ENCODE data around the gene PADI6. TPM values are rescaled to one million over a fixed set of nuclear protein-coding genes. Genes with fewer than 3 reads are reported as not detected.
A peak's percentile ranks its signal among the peaks of the same experiment; 100 is the strongest.

The PADI6 gene
- total RNA-seq, 1 donor from 2014 or later: not detected

DNA sequence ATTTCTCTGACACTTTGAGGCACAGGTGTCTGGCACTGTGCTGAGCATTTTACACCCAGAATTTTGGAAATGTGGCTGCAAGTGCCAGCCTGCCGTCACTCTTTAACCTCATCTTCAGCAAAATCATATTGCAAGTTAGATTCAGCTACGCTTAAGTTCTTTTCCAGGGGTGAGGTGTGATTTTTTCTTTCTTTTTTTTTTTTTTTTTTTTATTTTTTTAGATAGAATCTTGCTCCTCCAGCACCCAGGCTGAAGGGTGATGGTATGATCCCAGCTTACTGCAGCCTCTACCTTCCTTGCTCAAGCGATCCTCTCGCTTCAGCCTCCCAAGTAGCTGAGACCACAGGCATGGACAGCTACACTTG is 70.0 kb downstream of the PADI6 start:
- peaks cover 30% of the 10 kb centered on the region for H3K27me3 ChIP-seq
- H3K79me2 ChIP-seq (ENCODE audit: low read depth): peaks cover 21% of the 10 kb centered on the region
- H3F3A ChIP-seq (ENCODE audit: low read depth): peaks cover 32% of the 10 kb centered on the region
- Mint-ChIP-seq H3K4me3 (no peak overlapping the region), H3K9me3 (no peaks in the 10 kb centered on the region), H3K4me1 (peaks cover 17% of the 10 kb centered on the region), H3K27ac (no peak overlapping the region), H3K27me3 (ENCODE audit: insufficient read depth, low read depth) (peaks cover 21% of the 10 kb centered on the region), H3K36me3 (no peaks in the 10 kb centered on the region)
- H3K9ac ChIP-seq: no peak overlapping the region
- no peak overlapping the region for H3K27ac ChIP-seq
- peaks cover 3% of the 10 kb centered on the region for H4K20me1 ChIP-seq (ENCODE audit: low read depth)
- no peak overlapping the region for H3K4me3 ChIP-seq
- no peak for TF ChIP-seq EZH2 (IDR thresholded peaks at IDR 0.05)
- TF ChIP-seq EZH2phosphoT487 (IDR thresholded peaks at IDR 0.05): no peak
- TF ChIP-seq, protein P1, sequence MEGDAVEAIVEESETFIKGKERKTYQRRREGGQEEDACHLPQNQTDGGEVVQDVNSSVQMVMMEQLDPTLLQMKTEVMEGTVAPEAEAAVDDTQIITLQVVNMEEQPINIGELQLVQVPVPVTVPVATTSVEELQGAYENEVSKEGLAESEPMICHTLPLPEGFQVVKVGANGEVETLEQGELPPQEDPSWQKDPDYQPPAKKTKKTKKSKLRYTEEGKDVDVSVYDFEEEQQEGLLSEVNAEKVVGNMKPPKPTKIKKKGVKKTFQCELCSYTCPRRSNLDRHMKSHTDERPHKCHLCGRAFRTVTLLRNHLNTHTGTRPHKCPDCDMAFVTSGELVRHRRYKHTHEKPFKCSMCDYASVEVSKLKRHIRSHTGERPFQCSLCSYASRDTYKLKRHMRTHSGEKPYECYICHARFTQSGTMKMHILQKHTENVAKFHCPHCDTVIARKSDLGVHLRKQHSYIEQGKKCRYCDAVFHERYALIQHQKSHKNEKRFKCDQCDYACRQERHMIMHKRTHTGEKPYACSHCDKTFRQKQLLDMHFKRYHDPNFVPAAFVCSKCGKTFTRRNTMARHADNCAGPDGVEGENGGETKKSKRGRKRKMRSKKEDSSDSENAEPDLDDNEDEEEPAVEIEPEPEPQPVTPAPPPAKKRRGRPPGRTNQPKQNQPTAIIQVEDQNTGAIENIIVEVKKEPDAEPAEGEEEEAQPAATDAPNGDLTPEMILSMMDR (IDR thresholded peaks at IDR 0.05): no peak
- peaks cover 20% of the 10 kb centered on the region for H3K4me1 ChIP-seq
- H3K4me2 ChIP-seq: peak overlapping the region; percentile 99
- no peaks in the 10 kb centered on the region for H3K9me3 ChIP-seq (ENCODE audit: low read depth)
- no peaks in the 10 kb centered on the region for H3K36me3 ChIP-seq
- no peak for DNase-seq (ENCODE audit: low spot score)
- H2AFZ ChIP-seq (replicated peaks): no peak overlapping the region

- TF ChIP-seq, protein P1 (IDR thresholded peaks at IDR 0.05): no peak
- TF ChIP-seq EZH2 (IDR thresholded peaks at IDR 0.05): no peak
- no peak overlapping the region for H3K4me2 ChIP-seq
- peaks cover 16% of the 10 kb centered on the region for H3K4me1 Mint-ChIP-seq
Measured at GRCh38 chr1:17442841-17443240, 70.8 kb downstream of the PADI6 start.

DNA sequence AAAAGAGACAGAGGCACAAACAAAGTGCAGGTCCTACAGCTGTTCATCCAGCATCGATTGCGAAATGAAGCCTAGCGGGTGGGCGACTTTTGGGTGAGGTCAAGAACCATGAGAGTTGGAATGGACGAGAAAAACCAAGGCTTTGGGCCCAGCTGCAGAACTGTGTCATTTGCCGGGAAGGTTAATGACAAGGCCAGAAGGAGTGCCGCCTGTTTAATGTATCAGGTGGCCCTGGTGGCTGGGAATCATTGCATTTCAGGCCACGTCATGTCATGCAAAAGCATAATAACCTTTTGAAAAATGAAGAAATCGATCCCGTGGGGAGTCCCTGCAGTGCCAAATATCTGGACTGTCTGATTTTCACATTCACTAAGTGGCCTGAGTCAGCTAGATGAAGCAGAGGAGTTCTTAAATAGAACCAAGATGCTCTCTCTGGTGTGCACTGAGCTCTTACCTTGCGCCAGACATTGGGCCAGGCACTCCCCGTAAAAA is 75.6 kb downstream of the PADI6 start:
- TF ChIP-seq, protein P1 (IDR thresholded peaks at IDR 0.05): no peak
- TF ChIP-seq EZH2phosphoT487 (IDR thresholded peaks at IDR 0.05) (no peak), EZH2 (IDR thresholded peaks at IDR 0.05) (no peak)
- no peak overlapping the region for H3K27ac ChIP-seq

More at GRCh38 chr1:17442841-17443240, 70.8 kb downstream of the PADI6 start:
- Histone ChIP-seq H3K4me1 (peaks cover 18% of the 10 kb centered on the region), H4K20me1 (ENCODE audit: low read depth) (no peaks in the 10 kb centered on the region), H3K27ac (no peak overlapping the region), H3K4me3 (no peak overlapping the region), H3F3A (ENCODE audit: low read depth) (peaks cover 28% of the 10 kb centered on the region), H3K9ac (no peak overlapping the region), H2AFZ (replicated peaks) (no peak overlapping the region), H3K9me3 (ENCODE audit: low read depth) (no peaks in the 10 kb centered on the region), H3K27me3 (peaks cover 30% of the 10 kb centered on the region), H3K79me2 (ENCODE audit: low read depth) (peaks cover 16% of the 10 kb centered on the region), H3K36me3 (no peaks in the 10 kb centered on the region)
- Mint-ChIP-seq H3K36me3 (no peaks in the 10 kb centered on the region), H3K27ac (no peak overlapping the region), H3K9me3 (no peaks in the 10 kb centered on the region), H3K27me3 (ENCODE audit: insufficient read depth, low read depth) (peaks cover 16% of the 10 kb centered on the region), H3K4me3 (no peak overlapping the region)
- DNase-seq (ENCODE audit: low spot score): no peak

More for the DNA sequence above, 75.6 kb downstream of the PADI6 start:
- H3K4me1 ChIP-seq: no peaks in the 10 kb centered on the region
- H3K4me3 ChIP-seq: no peak overlapping the region
- H3K9me3 ChIP-seq (ENCODE audit: low read depth): no peaks in the 10 kb centered on the region
- DNase-seq (ENCODE audit: low spot score): no peak
- no peaks in the 10 kb centered on the region for H3K4me1 Mint-ChIP-seq
- no peaks in the 10 kb centered on the region for H4K20me1 ChIP-seq (ENCODE audit: low read depth)
- no peaks in the 10 kb centered on the region for H3K9me3 Mint-ChIP-seq
- peaks cover 11% of the 10 kb centered on the region for H3K27me3 Mint-ChIP-seq (ENCODE audit: insufficient read depth, low read depth)
- no peaks in the 10 kb centered on the region for H3K36me3 ChIP-seq
- no peak overlapping the region for H3K4me2 ChIP-seq
- H3K79me2 ChIP-seq (ENCODE audit: low read depth): no peaks in the 10 kb centered on the region
- H3K27ac Mint-ChIP-seq: no peak overlapping the region
- H3K9ac ChIP-seq: no peak overlapping the region
- no peaks in the 10 kb centered on the region for H3K36me3 Mint-ChIP-seq
- H2AFZ ChIP-seq (replicated peaks): no peak overlapping the region
- H3K27me3 ChIP-seq: peaks cover under 1% of the 10 kb centered on the region
- H3F3A ChIP-seq (ENCODE audit: low read depth): no peaks in the 10 kb centered on the region
- no peak overlapping the region for H3K4me3 Mint-ChIP-seq

Other genes with a start within 250 kb of the PADI6 start
- 0.09 and 0.25 TPM in 2 replicates for gene PADI1, start 167.1 kb upstream of the PADI6 start, total RNA-seq (ENCODE audit: low replicate concordance)
- gene PADI3, start 123.1 kb upstream of the PADI6 start, total RNA-seq (ENCODE audit: low replicate concordance): 1.0 and 2.0 TPM in 2 replicates
- gene PADI4, start 64.0 kb upstream of the PADI6 start, total RNA-seq (ENCODE audit: low replicate concordance): not detected in 2 replicates
- gene RCC2, start 67.5 kb downstream of the PADI6 start, total RNA-seq (ENCODE audit: low replicate concordance): 126 and 165 TPM in 2 replicates
- gene ARHGEF10L, start 167.5 kb downstream of the PADI6 start, total RNA-seq (ENCODE audit: low replicate concordance): 20.3 and 29.4 TPM in 2 replicates